K562 (cell line): ENCODE results near the gene CTSF. TPM values are rescaled to one million over a fixed set of nuclear protein-coding genes. Genes with fewer than 3 reads are reported as not detected.
"Not testable (repeated sequence)": the region's sequence is repeated elsewhere in the genome, so short reads cannot be mapped to it uniquely, and the experiment has no call there.

ENCODE experiments used
- ATAC-seq: fragments of 200-7000 bp; cut with Tn5 transposase; 3 replicates; pipeline ENCODE4 v1.9.1; 2020; ENCODE audit warnings: moderate library complexity
- BruUV-seq: library from RNA; stranded (reverse); fragments of 400-500 nt; replicated peaks from 2 replicates; lab custom pipeline; 2021; lab: Mats Ljungman, UMichigan
- CTCF ChIA-PET: fragments of 300-600 bp; formaldehyde crosslinking; extraction: SDS; loops from one replicate; lab custom pipeline; 2021; ENCODE audit warnings: low intra/inter-chr PET ratio; lab: Yijun Ruan, JAX
- POLR2A ChIA-PET: fragments of 300-600, 350-650 bp; sonication (Branson Sonifier 250); formaldehyde crosslinking; extraction: SDS; loops from one replicate; lab custom pipeline; 2021; ENCODE audit warnings: antibody characterized with exemption, inconsistent platforms; lab: Yijun Ruan, JAX
- DNase-seq, 4 experiments: peaks; one replicate each; pipeline versions ENCODE4 v3.0.0 to v3.0.0-alpha.2; 2011 to 2018; ENCODE audit warnings: low spot score in 3 of 4, mixed read lengths in 3 of 4; ENCODE audit errors: extremely low read depth in 1 of 4
- FAIRE-seq: peaks from 2 replicates; lab custom pipeline; 2011; peaks lifted over from hg19 to GRCh38; lab: Jason Lieb, UNC
- H2AFZ ChIP-seq: 2 replicates; pipeline ENCODE4 v1.6.0; 2011; ENCODE audit warnings: low read depth, low read length, control low read depth, inconsistent platforms
- H3K27ac ChIP-seq: fragments of 200-600 bp; 3 replicates; pipeline ENCODE4 v1.8.0; 2011; ENCODE audit warnings: low read depth, mild to moderate bottlenecking, control low read depth, inconsistent platforms, low read length, moderate library complexity, mixed read lengths; ENCODE audit errors: extremely low read depth
- H3K27me3 ChIP-seq, 2 experiments: fragments of 300-600 bp in 1 of 2; 2 replicates in 1 of 2; 3 replicates in 1 of 2; pipeline versions ENCODE4 v1.6.0 to v1.8.0; 2011; ENCODE audit warnings: inconsistent platforms in 2 of 2, low read length in 2 of 2, mild to moderate bottlenecking in 1 of 2, mixed read lengths in 1 of 2, moderate library complexity in 1 of 2; ENCODE audit not compliant: control insufficient read depth in 2 of 2, insufficient read depth in 2 of 2
- H3K36me3 ChIP-seq: fragments of 300-600 bp; 3 replicates; pipeline ENCODE4 v1.8.0; 2011; ENCODE audit warnings: mild to moderate bottlenecking, low read length, inconsistent platforms; ENCODE audit not compliant: control insufficient read depth, insufficient read depth
- H3K4me1 ChIP-seq, 2 experiments: fragments of 200-600 bp in 1 of 2; replicated peaks in 1 of 2; 2 replicates in 1 of 2; 3 replicates in 1 of 2; pipeline versions ENCODE4 v1.5.1 to v1.8.0; 2011; ENCODE audit warnings: inconsistent platforms in 2 of 2, low read length in 2 of 2, mild to moderate bottlenecking in 1 of 2, mixed read lengths in 1 of 2, moderate library complexity in 1 of 2; ENCODE audit not compliant: control insufficient read depth in 2 of 2, insufficient read depth in 2 of 2
- H3K4me2 ChIP-seq: 2 replicates; pipeline ENCODE4 v1.6.1; 2011; ENCODE audit warnings: low read length, control low read depth, inconsistent platforms, mixed read lengths; ENCODE audit not compliant: insufficient read depth
- H3K4me3 ChIP-seq: fragments of 200-600 bp; sonication (generic), shearing (Covaris generic); 2 replicates; pipeline ENCODE4 v1.5.1; 2016; ENCODE audit warnings: control low read depth, inconsistent platforms
- H3K79me2 ChIP-seq: fragments of 200-600 bp; 3 replicates; pipeline ENCODE4 v1.8.0; 2011; ENCODE audit warnings: low read length, inconsistent platforms; ENCODE audit not compliant: control insufficient read depth, insufficient read depth
- H3K9ac ChIP-seq, 2 experiments: 2 replicates each; pipeline versions ENCODE4 v1.6.0 to v1.6.1; 2011; ENCODE audit warnings: low read depth in 2 of 2, low read length in 2 of 2, control low read depth in 1 of 2, inconsistent platforms in 1 of 2, mild to moderate bottlenecking in 1 of 2, mixed read lengths in 1 of 2; ENCODE audit not compliant: insufficient read depth in 1 of 2
- H3K9me1 ChIP-seq: one replicate; pipeline ENCODE4 v1.6.0; 2011; ENCODE audit warnings: inconsistent platforms, mild to moderate bottlenecking, low read length, moderate library complexity; ENCODE audit not compliant: control insufficient read depth, insufficient read depth
- H3K9me3 ChIP-seq: replicated peaks from 2 replicates; pipeline ENCODE4 v1.5.1; 2011; ENCODE audit warnings: low read depth, low read length, inconsistent platforms; ENCODE audit not compliant: control insufficient read depth, insufficient read depth
- H4K20me1 ChIP-seq: replicated peaks from 2 replicates; pipeline ENCODE4 v1.6.1; 2011; ENCODE audit warnings: low read length, inconsistent platforms, mixed read lengths; ENCODE audit not compliant: control insufficient read depth, insufficient read depth
- E4F1 ChIP-seq: fragments of 250-450 bp; sonication (Bioruptor Pico); IDR thresholded peaks from 2 replicates; pipeline ENCODE4 v1.5.0; 2021; ENCODE audit warnings: mild to moderate bottlenecking, borderline replicate concordance
- HIVEP1 ChIP-seq: fragments of 250-450 bp; sonication (Bioruptor Pico); IDR thresholded peaks from 2 replicates; pipeline ENCODE4 v1.4.0; 2020; ENCODE audit warnings: mild to moderate bottlenecking
- KLF13 ChIP-seq: fragments of 450-650 bp; IDR thresholded peaks from 2 replicates; pipeline ENCODE4 v1.6.1; 2016; ENCODE audit warnings: missing genetic modification characterization, low read depth, mild to moderate bottlenecking, missing compliant biosample characterization, moderate library complexity, borderline replicate concordance
- MXD1 ChIP-seq: fragments of 250-450 bp; sonication (Bioruptor Pico); IDR thresholded peaks from 2 replicates; pipeline ENCODE4 v1.8.0; 2021; ENCODE audit warnings: borderline replicate concordance, mild to moderate bottlenecking, moderate library complexity; ENCODE audit not compliant: poor library complexity, severe bottlenecking
- NBN ChIP-seq: fragments of 450-650 bp; IDR thresholded peaks from 2 replicates; pipeline ENCODE4 v1.6.1; 2016; ENCODE audit warnings: low read depth, mild to moderate bottlenecking
- NFRKB ChIP-seq: fragments of 450-650 bp; IDR thresholded peaks from 2 replicates; pipeline ENCODE4 v1.6.1; 2016; ENCODE audit warnings: low read depth
- NR3C1 ChIP-seq: sonication (generic); formaldehyde crosslinking; IDR thresholded peaks from 2 replicates; pipeline ENCODE4 v1.8.1; 2022; ENCODE audit warnings: missing genetic modification reagents
- SIN3B ChIP-seq: fragments of 450-650 bp; IDR thresholded peaks from 2 replicates; pipeline ENCODE4 v1.6.1; 2017; ENCODE audit warnings: low read depth, mild to moderate bottlenecking, moderate library complexity
- ZNF174 ChIP-seq: fragments of 250-450 bp; sonication (Bioruptor Pico); IDR thresholded peaks from 2 replicates; pipeline ENCODE4 v1.4.0; 2020; ENCODE audit warnings: mild to moderate bottlenecking
- WGBS: fragments of 100-300 bp; shearing (Covaris generic); methylation state at CpG from one replicate; pipeline ENCODE4 v1.1.6; 2016; ENCODE audit warnings: low coverage, mixed read lengths; ENCODE audit not compliant: insufficient coverage; ENCODE audit errors: missing lambda C conversion rate; 5-methylcytosine and 5-hydroxymethylcytosine counted together
- in situ Hi-C: fragments of 300-500 bp; cut with MboI; formaldehyde crosslinking; loops from 4 replicates; pipeline ENCODE4 v1.15.0; 2018; ENCODE audit warnings: inconsistent platforms, mixed read lengths
- intact Hi-C: fragments of 100-400 bp; cut with micrococcal nuclease; formaldehyde crosslinking; loops from 2 replicates; pipeline ENCODE4 v1.14.2; 2022
- polyA plus RNA-seq, 8 experiments: library from polyadenylated mRNA; depleted of rRNA in 4 of 8; stranded (reverse) in 5 of 8; unstranded in 3 of 8; fragments of >200 nt; fragmentation: Nextera tagmentation in 2 of 8; fragmentation: Illumina TruSeq in 1 of 8; extraction: Ambion mirVana in 2 of 8; extraction: Trizol in 1 of 8; gene quantifications; 2 replicates each; pipeline versions ENCODE4 v1.2.1 to v1.2.3, GENCODE V29; 2011 to 2014; ENCODE audit warnings: inconsistent platforms in 1 of 8, missing spikeins in 1 of 8
- total RNA-seq, 7 experiments: library from RNA; depleted of rRNA in 6 of 7; stranded (reverse); fragments of >200 nt in 6 of 7; fragmentation: Illumina TruSeq in 2 of 7; extraction: Trizol in 2 of 7; gene quantifications; 2 replicates each; pipeline versions ENCODE4 v1.2.1 to v1.2.3, GENCODE V29; 2011 to 2021; ENCODE audit warnings: low replicate concordance in 1 of 7

CTSF gene
- total and polyA plus RNA-seq, 9 of the 15 experiments (the other 6 are each of a cell fraction or from before 2014, with no cell fraction given) = 0.41 to 10.5 (median 3.8) TPM

DNA sequence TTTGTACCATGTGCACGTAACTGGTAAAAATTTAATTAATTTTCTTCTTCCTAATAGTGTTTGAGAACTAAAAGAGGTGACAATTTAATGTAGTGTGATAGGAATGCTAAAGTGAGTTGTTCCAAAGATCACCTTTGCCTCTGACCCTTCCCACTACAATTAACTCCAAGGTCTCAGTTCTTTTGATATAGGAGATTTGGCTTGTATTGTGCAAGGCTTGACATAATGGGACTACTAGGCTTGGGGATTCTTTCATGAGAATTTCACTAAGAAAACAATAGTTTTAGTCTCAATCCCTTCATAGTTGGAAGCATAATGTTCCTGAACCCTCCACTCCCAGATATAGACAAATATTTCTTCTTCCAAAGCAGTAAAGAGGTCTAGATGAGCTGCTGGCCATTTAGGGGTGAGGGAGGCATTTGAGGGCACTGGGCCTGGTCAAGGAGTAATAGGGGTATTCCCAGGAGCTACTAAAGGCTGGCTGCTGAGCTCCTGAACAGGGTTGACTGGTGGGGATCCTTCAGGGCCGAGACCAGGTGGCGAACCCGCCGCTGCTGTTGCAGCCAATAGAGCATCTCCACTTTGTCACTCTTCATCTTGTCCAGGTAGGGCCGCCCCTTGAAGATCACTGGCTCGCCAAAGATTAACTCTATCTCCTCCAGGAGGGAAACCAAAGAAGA, 21.7 kb upstream of the CTSF start (continued):
- TF ChIP-seq ZNF174 (CRISPR knock-in tag) = no peak
- TF ChIP-seq NFRKB = no peak
- TF ChIP-seq, all 486 proteins: peak for 0

DNA sequence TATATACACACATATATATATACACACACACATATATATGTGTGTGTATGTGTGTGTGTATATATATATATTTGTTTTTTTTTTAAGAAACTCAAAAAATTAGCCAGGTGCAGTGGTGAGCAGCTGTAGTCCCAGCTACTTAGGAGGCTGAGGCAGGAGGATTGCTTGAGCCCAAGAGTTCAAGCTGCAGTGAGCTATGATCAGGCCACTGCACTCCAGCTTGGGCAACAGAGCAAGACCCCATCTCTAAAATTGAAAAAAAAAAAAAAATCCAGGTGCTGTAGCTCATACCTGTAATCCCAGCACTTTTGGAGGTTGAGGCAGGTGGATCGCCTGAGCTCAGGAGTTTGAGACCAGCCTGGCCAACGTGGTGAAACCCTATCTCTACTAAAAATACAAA, 20.9 kb upstream of the CTSF start:
- peaks cover 15 to 27% of the 10 kb centered on the region in 2 experiments; a peak in 4 of 5 replicates for H3K4me1 ChIP-seq
- H3K9me1 ChIP-seq, H4K20me1 ChIP-seq, H3K4me2 ChIP-seq, H2AFZ ChIP-seq, H3K27ac ChIP-seq, DNase-seq, in situ Hi-C loops, POLR2A ChIA-PET, CTCF ChIA-PET, H3K27me3 ChIP-seq, FAIRE-seq, BruUV-seq, H3K4me3 ChIP-seq, H3K36me3 ChIP-seq, intact Hi-C loops, H3K9ac ChIP-seq, H3K9me3 ChIP-seq, ATAC-seq: not testable (repeated sequence)
- H3K79me2 ChIP-seq = peaks cover 12% of the 10 kb centered on the region
- 50% methylated on average over 2 of the region's 2 CpGs for WGBS

DNA sequence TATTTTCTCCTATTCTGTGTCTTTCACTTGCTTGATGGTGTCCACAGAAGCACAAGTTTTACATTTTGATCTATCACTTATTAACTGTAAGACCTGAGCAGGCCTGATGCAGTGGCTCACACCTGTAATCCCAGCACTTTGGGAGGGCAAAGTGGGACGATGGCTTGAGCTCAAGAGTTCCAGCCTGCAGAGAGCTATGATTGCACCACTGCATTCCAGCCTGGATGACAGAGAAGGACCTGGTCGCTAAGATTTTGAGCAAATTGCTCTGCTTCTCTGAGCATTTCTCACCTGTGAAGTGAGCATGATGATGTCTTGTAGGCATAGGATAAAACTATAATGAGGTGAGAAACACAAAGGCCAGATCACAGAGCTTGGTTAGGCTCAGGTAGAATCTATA, 17.7 kb upstream of the CTSF start:
- no peak for FAIRE-seq
- no peak for ATAC-seq
- ChIA-PET POLR2A (no interaction called here), CTCF (no interaction called here)
- DNase-seq = no peak
- H3K27me3 ChIP-seq = peaks cover 0 to 6% of the 10 kb centered on the region in 2 experiments; a peak in 1 of 5 replicates
- H3K9ac ChIP-seq = no peak overlapping the region
- H3K9me1 ChIP-seq = no peaks in the 10 kb centered on the region
- no peaks in the 10 kb centered on the region for H4K20me1 ChIP-seq
- no peaks in the 10 kb centered on the region for H3K4me1 ChIP-seq
- H3K36me3 ChIP-seq = no peaks in the 10 kb centered on the region
- H3K4me2 ChIP-seq = no peak overlapping the region
- no peak overlapping the region for H3K4me3 ChIP-seq
- 0% methylated on average over 2 of the region's 2 CpGs for WGBS
- intact Hi-C loops = no loop called here
- in situ Hi-C loops = no loop called here
- H3K9me3 ChIP-seq = peaks cover 3% of the 10 kb centered on the region; the same call in 1 of the 2 replicates
- no TSS peak for BruUV-seq
- H3K27ac ChIP-seq = no peak overlapping the region
- H2AFZ ChIP-seq = no peak overlapping the region
- H3K79me2 ChIP-seq = no peaks in the 10 kb centered on the region
- TF ChIP-seq NBN (no peak), E4F1 (CRISPR knock-in tag) (no peak), HIVEP1 (CRISPR knock-in tag) (no peak), SIN3B (no peak), MXD1 (CRISPR knock-in tag) (no peak), NR3C1 (CRISPR knock-in tag) (no peak), KLF13 (tag) (no peak)
